ACHN (cell line): ENCODE data around the gene ILF2.

Experiments used
- DNase-seq: peaks from one replicate; pipeline ENCODE4 v3.0.0-alpha.2; 2015
- in situ Hi-C: cut with HindIII; loops from 2 replicates; pipeline ENCODE4 v1.10.0; 2017; ENCODE audit warnings: low sequenced_read_pairs, low pct_ligation_motif_present, low pct_unique_long_range_greater_than_20kb

ILF2 gene

GRCh38 chr1:153633754-153634665, 36.8 kb downstream of the ILF2 start, which contains the start of gene CHTOP:
TSS of gene CHTOP (plus strand) at chr1:153634066. CDS start at chr1:153636589, 2,523 bp downstream.
- peak; percentile 99 for DNase-seq
- in situ Hi-C loops = no loop called here

- DNase-seq = no peak
- in situ Hi-C loops = no loop called here
Observed at GRCh38 chr1:153633161-153633753, 37.5 kb downstream of the ILF2 start.

GRCh38 chr1:153631047-153632022, 39.5 kb downstream of the ILF2 start:
- in situ Hi-C loops = no loop called here
- DNase-seq = no peak

- DNase-seq = no peak
- in situ Hi-C loops = no loop called here
Observed at GRCh38 chr1:153630384-153630783, 40.4 kb downstream of the ILF2 start.

DNA sequence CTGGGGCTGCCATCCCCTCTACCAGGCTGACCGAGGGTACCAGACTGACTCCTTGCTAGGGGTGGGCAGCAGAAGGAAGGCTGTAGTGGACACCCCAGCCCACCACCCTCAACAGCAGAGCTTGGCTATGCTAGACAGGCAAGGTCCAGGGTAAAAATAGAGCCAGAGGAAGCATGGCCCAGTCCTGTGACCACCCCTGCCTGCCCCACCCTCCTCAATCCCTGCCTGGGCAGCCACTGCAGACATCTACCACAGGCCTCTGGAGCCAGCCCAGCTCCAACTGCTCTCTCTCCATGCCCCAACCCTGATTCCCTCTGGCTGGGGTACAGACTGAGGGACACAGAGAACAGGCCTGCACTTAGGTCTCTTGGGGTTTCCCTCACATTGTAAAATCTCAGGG, 40.8 kb downstream of the ILF2 start:
- in situ Hi-C loops = no loop called here
- no peak for DNase-seq

DNA sequence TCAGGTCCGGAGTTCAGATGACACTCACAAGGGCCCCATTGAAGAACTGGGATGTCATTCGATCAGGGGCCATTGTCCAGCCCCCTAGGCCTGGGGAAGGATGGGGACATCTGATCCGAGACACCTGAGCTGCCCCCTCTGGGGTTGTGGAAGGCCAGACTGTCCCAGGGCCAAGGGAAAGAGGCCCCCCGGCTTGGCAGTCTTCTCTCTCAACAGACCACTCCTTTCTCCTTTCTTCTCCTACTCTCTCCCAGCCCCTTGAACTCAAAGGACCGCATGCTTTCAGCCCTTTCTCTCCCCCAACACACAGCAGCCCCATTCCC, 41.5 kb downstream of the ILF2 start:
- DNase-seq = no peak
- in situ Hi-C loops = no loop called here

DNA sequence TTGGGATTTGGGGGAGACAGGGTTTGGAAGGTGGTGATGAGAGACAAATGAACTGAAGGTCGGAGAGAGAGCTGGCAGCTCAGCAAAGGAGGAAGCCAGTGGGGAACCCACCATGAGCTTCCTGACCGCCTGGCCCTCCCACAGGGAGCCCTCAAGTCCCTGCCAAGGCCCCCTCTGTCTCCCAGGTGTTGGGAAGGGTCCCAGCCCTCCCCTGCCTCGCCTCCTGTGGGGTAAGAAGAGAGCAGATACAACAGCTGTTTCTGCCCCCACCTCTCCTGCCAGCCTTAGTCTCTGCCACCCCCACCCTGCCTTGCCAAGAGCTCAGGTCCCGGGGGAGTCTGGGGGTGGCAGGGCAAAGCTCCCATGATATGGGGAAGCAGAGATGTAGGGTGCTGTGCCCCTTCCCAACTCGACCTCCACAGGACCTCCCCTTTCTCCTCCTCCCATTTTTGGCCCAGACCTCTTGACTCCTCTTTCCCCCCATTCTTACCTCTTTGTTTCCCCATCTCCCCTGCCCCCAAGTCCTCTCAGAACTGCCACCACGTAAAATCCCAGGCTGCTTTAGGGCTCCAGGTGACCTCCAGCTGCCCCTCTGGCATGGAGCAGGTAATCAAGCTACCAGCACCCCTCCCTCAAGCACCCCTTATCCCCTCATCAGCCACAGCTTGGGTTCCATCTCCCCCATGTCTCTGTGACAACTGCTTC, 42.0 kb downstream of the ILF2 start:
- in situ Hi-C loops = no loop called here
- DNase-seq = no peak

DNA sequence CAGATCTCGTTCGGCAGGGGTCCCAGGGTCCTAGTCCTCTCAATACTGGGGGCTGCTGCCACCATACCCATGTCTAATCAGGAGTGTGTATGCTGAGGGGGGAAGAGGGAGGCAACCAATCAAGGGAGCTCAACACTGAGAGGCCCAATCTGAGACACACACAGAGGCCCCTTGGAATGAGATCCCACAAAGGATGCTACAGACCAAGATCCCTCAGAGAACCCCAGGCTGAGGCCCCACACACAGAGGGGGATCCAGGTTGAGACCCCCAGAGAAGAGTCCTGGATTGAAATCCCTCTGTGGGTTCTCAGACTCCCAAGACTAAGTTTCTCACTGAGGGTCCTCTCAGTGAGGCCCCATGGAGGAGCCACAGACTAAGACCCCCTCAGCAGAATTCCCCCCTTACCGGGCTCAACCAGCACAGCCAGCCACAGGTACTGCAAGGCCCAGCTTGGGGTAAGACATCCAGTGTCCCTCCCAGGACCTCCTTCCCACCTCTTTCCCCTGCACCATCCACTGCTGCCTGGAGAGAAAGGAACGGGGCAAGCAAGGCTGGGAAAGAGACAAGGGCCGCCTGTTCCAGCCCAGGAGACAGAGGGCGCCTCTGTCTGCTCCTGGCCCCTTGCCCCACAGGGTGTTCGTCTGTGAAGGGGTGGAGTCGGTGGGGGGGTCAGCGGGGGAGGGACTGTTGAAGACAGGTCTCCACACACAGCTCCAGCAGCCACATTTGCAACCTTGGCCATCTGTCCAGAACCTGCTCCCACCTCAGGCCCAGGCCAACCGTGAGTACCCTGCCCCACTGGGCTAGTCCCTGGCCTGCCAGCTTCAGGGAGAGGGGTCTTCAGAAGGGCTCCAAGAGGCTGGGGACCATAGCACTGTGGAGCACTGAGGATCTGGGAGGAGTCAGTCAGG, 42.8 kb downstream of the ILF2 start, which contains the start of gene S100A1:
TSS of gene S100A1 (plus strand) at position 720 of the 912 bp plus-strand sequence. CDS start 2,088 bp downstream, outside the sequence.
- DNase-seq = peak; percentile 15
- in situ Hi-C loops = no loop called here

- in situ Hi-C loops = no loop called here
- DNase-seq = peak; percentile 98
Observed at GRCh38 chr1:153626904-153627714, 43.7 kb downstream of the ILF2 start, which contains the start of gene S100A13. TSS of gene S100A13 (minus strand) at chr1:153627505. CDS start at chr1:153626472, 1,033 bp downstream.

DNA sequence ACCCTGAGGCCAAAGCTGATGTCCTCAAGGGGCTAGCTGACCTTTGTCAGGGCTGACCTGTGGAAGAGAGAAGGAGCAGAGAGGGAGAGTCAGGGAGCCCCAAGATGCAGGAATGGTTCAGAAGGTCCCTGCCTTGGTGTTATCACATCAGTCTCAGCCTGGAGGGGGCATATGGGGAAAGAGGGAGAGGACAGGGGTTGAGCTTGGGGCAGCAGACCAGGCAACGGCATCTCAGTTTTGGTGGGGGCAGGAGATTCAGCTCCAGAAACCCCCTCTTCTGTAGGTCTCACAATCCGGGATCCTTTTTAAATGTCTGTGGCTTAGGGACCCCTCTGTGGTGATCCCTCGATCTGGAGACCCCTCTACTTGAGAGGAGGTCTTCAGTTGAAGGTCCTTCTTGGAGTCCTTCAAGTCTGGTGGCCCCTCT, 44.3 kb downstream of the ILF2 start:
- in situ Hi-C loops = no loop called here
- DNase-seq = no peak

DNA sequence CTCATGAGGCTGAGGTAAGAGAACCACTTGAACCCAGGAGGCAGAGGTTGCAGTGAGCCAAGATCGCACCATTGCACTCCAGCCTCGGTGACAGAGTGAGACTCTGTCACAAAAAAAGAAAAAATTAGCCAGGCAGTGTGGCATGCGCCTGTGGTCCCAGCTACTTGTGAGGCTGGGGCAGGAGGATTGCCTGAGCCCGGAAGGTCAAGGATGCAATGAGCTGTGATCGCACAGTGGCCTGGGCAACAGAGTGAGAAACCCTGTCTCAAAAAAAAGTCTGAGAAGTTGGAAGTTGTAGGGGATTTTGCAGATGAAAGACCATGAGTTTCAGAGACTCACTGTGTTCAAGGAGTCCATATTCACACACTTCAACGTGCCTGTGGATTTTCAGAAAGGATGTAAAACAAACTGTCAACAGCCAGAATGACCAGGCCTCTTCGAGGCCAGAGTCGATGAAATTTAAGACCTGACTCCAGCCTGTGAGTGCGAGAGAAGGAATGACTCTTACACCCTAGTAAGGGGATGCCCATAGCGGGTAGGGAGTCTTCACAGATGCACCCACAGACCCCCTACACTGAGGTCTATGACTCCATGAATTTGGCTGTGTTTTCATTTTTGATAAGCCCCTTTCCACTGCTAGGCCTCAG, 45.7 kb downstream of the ILF2 start:
- in situ Hi-C loops = no loop called here

GRCh38 chr1:153623101-153623500, 47.7 kb downstream of the ILF2 start:
- no peak for DNase-seq
- in situ Hi-C loops = no loop called here

More for the DNA sequence above, 45.7 kb downstream of the ILF2 start:
- DNase-seq = no peak

- in situ Hi-C loops = no loop called here
- no peak for DNase-seq
Observed at GRCh38 chr1:153619171-153619570, 51.6 kb downstream of the ILF2 start.

- peak; percentile 77 for DNase-seq
- in situ Hi-C loops = no loop called here
Observed at GRCh38 chr1:153617663-153618062, 53.1 kb downstream of the ILF2 start.

DNA sequence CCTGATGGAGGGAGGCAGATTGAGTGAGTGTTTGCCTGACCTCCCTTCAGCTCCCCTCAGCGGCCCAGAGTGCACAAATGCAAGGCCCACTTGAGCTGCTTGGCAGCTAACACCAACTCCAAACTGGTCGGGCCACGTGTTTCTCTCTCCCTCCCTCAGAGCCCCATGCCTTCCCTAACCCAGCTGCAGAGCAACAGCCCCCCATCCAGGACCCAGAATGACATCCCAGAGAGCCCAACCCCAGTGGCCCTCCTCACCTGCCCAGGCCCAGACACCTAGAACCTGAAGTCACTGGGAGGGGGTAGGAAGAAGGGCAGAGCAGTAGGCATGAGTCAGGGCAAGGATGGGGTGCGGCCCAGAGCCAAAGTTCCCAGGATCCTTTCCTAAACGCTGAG, 53.9 kb downstream of the ILF2 start:
- DNase-seq = no peak
- in situ Hi-C loops = no loop called here
